GM21367 (cell line): ENCODE results near the gene PTPRO.

Experiments
- ATAC-seq: cut with Tn5 transposase; IDR thresholded peaks from one replicate; pipeline ENCODE4 v1.9.1; 2021; ENCODE audit not compliant: unreplicated experiment

Gene PTPRO

GRCh38 chr12:15322164-15323061 is at the start of gene PTPRO:
Gene PTPRO (plus strand): TSS chr12:15322508.
- ATAC-seq, result no peak

DNA sequence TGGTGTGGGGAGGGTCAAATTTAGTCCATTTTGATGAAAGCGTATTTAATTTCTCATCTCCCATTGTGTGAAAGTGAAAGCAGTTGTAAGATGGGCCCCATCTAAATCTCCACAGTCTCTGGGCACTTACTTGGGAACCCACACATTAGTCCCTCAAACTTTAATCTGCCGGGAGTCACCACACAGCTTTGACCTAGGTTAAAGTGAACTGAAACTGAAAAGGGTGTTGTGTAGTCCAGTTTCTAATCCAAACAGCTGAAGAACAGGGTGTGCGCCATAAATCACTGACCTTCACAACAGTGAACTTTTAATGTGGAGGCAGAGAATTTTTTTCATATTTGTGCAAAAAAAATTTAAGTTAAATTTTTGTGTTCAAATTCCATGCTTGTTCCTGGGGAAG is 48.4 kb upstream of the PTPRO start:
- ATAC-seq, result no peak

GRCh38 chr12:15274561-15274967 is 47.7 kb upstream of the PTPRO start:
- ATAC-seq, result no peak

DNA sequence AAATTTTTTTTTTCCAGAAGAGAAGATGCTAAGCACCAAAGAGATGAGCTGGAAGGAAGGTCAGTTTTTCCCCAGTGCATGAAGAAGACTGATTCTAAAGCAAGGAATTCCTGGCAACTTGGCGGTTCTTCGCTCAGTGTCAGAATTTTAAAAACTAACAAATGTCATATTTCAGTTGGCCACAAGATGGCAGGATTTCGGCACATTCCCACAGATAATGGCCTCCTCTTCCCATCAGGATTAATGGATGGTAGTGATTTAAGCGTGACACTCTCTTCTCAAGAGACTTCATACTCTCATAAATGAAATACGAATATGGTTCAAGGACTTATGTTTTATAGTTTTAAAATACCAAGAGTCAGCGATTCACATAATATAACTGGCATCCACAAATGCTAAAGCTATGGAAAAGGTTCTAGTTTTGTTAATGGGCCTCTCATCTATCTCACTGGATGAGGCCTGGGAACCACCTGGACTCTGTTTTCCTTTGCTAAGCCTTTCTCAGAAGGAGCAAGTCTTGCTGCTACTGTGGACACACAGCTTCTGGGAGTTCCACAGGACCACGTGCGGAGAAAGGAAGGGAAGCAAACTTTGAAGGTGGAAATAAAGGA is 46.1 kb upstream of the PTPRO start:
- no peak for ATAC-seq

GRCh38 chr12:15278816-15279658 is 43.3 kb upstream of the PTPRO start:
- ATAC-seq, result peak; percentile 71

DNA sequence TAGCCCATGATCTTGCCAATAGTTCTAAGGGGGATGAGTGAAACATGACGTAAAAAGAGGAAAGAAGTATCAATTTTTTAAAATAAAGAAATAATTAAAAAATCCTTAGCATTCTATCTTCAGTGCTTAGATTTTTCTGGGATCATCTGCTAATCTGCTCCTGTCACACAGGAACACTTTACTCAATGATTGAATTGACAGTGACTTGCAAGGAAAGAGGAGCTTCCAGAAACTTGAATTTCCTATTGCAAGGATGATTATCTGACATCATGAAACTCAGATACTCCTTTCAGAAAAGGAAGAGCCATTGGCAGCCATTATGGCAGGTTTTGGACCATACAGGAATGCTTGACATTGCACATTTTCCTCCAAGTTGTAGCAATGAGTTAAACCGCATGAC is 41.4 kb upstream of the PTPRO start:
- no peak for ATAC-seq

- ATAC-seq, result no peak
Observed at GRCh38 chr12:15289192-15289591, 33.1 kb upstream of the PTPRO start.

DNA sequence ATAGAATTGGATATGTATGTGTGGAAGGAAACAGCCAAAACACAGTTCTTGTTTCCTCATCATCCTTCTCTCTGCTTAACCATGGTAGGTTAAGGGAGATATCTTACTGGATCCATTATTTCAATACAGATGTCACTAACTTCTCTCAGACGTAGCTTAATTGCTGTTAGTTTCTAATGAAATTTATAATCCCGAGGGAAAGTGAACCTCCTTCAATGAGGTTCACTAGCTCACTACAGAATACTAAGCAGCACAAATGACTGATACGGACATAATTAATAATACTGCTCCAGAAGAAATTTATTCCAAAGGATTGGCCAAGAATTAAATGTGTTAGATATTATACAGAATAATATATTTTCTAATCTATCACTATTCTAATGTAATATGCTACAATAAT is 28.6 kb upstream of the PTPRO start:
- ATAC-seq, result no peak

DNA sequence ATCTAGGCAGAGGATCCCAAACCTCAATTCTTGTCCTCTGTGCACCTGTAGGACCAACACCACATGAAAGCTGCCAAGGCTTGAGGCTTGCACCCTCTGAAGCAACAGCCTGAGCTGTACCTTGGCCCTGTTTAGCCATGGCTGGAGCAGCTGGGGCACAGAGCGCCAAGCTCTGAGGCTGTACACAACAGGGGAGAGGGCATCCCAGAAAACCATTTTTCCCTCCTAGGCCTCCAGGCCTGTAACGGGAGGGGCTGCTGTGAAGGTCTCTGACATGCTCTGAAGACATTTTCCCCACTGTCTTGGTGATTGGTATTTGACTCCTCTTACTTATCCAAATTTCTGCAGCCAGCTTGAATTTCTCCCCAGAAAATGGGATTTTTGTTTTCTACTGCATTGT is 22.4 kb upstream of the PTPRO start:
- ATAC-seq, result no peak

- no peak for ATAC-seq
Observed at GRCh38 chr12:15304296-15304695, 18.0 kb upstream of the PTPRO start.

DNA sequence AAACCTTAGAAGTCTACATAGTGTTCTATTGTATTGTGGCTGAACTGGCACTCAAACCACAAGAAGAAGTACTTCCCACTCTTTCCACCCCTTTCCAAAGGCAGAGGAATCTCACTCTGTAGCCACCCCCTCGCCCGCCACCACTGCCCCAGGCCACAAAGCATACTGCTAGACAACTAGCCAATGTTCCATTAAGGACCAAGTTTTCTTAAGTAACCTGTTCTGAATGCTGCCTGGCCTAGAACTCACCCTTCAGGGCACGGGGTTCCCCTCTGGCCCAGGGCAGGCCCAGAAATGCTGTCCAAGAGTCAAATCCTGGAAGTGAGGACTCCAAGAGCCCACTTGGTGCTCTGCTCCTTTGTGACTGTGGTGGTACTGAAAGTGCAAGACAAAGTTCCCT is 15.7 kb upstream of the PTPRO start:
- ATAC-seq, result no peak

DNA sequence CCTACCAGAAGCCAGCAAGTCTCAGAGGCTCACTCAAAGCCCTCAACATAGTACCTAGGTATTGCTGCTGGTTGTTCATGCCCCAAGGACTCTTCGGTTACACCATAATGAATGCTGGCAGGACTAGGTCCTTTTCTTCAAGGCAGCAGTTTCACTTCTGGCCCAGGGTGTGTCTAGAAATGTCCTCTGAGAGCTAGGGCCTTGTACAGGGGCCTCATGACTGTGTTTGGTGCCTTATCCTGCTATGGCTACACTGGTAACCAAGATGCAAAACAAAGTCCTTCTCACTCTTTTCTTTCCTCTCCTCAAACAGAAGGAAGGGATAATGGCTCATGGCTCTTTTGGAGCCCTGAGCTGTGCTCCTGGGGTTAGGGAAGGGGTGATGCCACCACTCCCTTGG is 15.2 kb upstream of the PTPRO start:
- ATAC-seq, result no peak

GRCh38 chr12:15318841-15319240 is 3.5 kb upstream of the PTPRO start:
- ATAC-seq, result no peak

DNA sequence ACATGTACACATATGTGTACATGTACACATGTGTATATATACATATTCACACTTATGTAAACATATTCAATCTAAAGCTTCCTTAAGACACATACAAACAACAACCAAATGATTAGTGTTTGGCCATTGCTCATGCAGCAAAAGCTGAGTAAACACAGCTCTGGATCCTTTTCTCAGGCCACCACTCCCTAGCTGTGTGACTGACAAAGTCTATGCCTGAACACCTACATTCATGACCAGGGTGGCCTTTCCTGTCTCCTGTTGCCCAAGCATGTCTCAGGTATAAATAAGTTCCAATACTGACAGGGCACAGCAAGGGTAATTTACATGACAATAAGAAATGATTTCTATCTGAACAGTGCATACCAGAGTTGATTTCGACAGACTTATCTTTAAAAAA is 1.4 kb upstream of the PTPRO start:
- ATAC-seq, result no peak

DNA sequence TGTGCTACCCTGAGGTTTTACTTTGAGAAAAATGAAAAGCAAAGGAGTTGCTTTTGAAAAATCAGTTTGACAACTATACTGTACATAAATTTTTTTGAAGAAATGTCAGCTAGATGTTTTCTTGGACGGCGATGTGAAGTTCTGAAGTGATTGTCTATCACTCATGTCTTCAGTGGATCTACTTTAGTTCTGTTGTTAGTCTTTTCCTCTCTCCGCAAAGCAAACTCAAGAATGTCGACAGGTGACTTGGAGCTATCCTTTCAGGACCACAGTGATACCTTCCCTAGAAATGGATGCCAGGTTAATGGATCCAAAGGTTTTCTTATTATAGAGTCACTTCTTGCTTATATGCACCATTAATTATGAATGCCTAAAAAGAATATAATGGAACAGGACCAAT is 1.2 kb downstream of the PTPRO start:
- ATAC-seq, result no peak

DNA sequence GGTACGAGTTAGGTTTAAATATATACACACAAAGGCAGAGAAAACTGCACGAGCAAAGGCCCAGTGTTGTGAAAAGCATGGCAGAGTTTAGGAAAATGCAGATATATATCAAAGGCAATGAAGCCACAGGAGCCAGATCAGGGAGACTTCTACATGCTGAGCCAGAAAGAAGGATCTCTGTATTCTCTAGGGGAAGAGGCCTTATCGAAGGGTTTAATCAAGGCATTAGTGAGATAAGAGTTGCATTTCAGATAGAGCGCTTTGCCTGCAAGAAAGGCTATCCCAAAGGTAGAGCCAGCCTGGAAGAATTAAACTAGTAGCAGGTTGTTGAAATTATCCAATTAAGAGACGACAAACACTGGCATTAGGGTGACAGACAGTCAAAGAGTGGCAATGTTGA is 7.6 kb downstream of the PTPRO start:
- ATAC-seq, result no peak

- ATAC-seq, result no peak
Observed at GRCh38 chr12:15334225-15334624, 11.9 kb downstream of the PTPRO start.

DNA sequence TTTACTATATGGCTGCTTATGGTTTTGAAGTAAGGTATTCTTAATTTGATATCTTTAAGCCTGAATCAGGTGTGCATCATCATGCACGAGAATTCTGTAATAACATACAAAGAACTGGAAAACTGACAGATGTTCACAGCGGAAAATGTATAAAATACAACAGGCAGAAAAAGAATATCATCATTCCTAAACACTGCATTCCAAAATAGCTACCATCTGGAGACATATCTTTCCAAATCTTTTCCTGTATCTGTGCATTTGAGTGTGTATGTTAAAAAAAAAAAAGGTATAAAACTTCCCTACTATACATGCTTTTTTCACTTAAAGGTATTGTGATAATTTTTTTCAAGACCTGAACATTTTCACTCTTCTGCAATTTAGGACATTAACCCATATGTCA is 13.7 kb downstream of the PTPRO start:
- no peak for ATAC-seq

- ATAC-seq, result no peak
Observed at GRCh38 chr12:15336768-15337553, 14.7 kb downstream of the PTPRO start.

GRCh38 chr12:15341371-15341770 is 19.1 kb downstream of the PTPRO start:
- no peak for ATAC-seq

- ATAC-seq, result no peak
Observed at GRCh38 chr12:15344561-15344960, 22.3 kb downstream of the PTPRO start.
